ENCODE measurements around the gene MUC20.
"Not testable (repeated sequence)": the region's sequence is repeated elsewhere in the genome, so short reads cannot be mapped to it uniquely, and the experiment has no call there.

GRCh38 chr3:195720831-195721506 is at the start of gene MUC20:
- not testable (repeated sequence) for TF ChIP-seq POLR2A (IDR thresholded peaks at IDR 0.05)
- TF ChIP-seq, protein P1, sequence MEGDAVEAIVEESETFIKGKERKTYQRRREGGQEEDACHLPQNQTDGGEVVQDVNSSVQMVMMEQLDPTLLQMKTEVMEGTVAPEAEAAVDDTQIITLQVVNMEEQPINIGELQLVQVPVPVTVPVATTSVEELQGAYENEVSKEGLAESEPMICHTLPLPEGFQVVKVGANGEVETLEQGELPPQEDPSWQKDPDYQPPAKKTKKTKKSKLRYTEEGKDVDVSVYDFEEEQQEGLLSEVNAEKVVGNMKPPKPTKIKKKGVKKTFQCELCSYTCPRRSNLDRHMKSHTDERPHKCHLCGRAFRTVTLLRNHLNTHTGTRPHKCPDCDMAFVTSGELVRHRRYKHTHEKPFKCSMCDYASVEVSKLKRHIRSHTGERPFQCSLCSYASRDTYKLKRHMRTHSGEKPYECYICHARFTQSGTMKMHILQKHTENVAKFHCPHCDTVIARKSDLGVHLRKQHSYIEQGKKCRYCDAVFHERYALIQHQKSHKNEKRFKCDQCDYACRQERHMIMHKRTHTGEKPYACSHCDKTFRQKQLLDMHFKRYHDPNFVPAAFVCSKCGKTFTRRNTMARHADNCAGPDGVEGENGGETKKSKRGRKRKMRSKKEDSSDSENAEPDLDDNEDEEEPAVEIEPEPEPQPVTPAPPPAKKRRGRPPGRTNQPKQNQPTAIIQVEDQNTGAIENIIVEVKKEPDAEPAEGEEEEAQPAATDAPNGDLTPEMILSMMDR (IDR thresholded peaks at IDR 0.05): not testable (repeated sequence)

Measured in ovary (tissue), 3 donors.